Endothelial cell of umbilical vein (primary cell): ENCODE measurements around the gene TMEM108. TPM values are rescaled to one million over a fixed set of nuclear protein-coding genes. Genes with fewer than 3 reads are reported as not detected.

Experiments
- BruUV-seq: library from RNA; stranded (reverse); fragments of 400-500 nt; replicated peaks from 2 replicates; lab custom pipeline; 2021; lab: Mats Ljungman, UMichigan
- CTCF ChIA-PET: fragments of 300-600, 350-600 bp; sonication (Branson Sonifier 250); formaldehyde crosslinking; loops from one replicate; lab custom pipeline; 2021; ENCODE audit warnings: antibody characterized with exemption, inconsistent platforms; lab: Charles Lee
- POLR2A ChIA-PET: fragments of 300-600, 350-600 bp; sonication (Branson Sonifier 250); formaldehyde crosslinking; loops from one replicate; lab custom pipeline; 2021; ENCODE audit warnings: antibody characterized with exemption, inconsistent platforms; lab: Charles Lee
- DNase-seq: peaks from one replicate; pipeline ENCODE4 v3.0.0-alpha.2; 2011; ENCODE audit warnings: low read depth, low spot score
- FAIRE-seq: peaks from 2 replicates; lab custom pipeline; 2011; peaks lifted over from hg19 to GRCh38; lab: Jason Lieb, UNC
- H2AFZ ChIP-seq: 2 replicates; pipeline ENCODE4 v1.6.0; 2012; ENCODE audit warnings: low read depth, low read length, control low read depth, inconsistent platforms
- H3K27ac ChIP-seq: 2 replicates; pipeline ENCODE4 v1.5.1; 2011; ENCODE audit warnings: low read depth, mild to moderate bottlenecking, control low read depth, low read length, moderate library complexity; ENCODE audit not compliant: insufficient read depth
- H3K27me3 ChIP-seq, 2 experiments: 2 replicates each; pipeline versions ENCODE4 v1.6.0 to v1.6.1; 2011; ENCODE audit warnings: low read length in 2 of 2, mixed read lengths in 1 of 2; ENCODE audit not compliant: control insufficient read depth in 2 of 2, insufficient read depth in 2 of 2
- H3K36me3 ChIP-seq, 2 experiments: 2 replicates in 1 of 2; 3 replicates in 1 of 2; pipeline ENCODE4 v1.5.1; 2011; ENCODE audit warnings: low read length in 2 of 2, mild to moderate bottlenecking in 1 of 2, moderate library complexity in 1 of 2; ENCODE audit not compliant: control insufficient read depth in 2 of 2, insufficient read depth in 2 of 2; ENCODE audit errors: extremely low read depth in 1 of 2
- H3K4me1 ChIP-seq: 3 replicates; pipeline ENCODE4 v1.5.1; 2011; ENCODE audit warnings: mild to moderate bottlenecking, low read length; ENCODE audit not compliant: control insufficient read depth, insufficient read depth; ENCODE audit errors: extremely low read depth
- H3K4me2 ChIP-seq: 2 replicates; pipeline ENCODE4 v1.6.1; 2011; ENCODE audit warnings: low read length, control low read depth, mixed read lengths; ENCODE audit not compliant: insufficient read depth
- H3K4me3 ChIP-seq, 3 experiments: fragments of 200-600 bp in 1 of 3; sonication (generic), shearing (Covaris generic) in 1 of 3; replicated peaks in 1 of 3; 2 replicates each; pipeline ENCODE4 v1.5.1; 2011 to 2016; ENCODE audit warnings: control low read depth in 3 of 3, low read length in 3 of 3, mild to moderate bottlenecking in 2 of 3, inconsistent platforms in 1 of 3, low read depth in 1 of 3, moderate library complexity in 1 of 3; ENCODE audit not compliant: insufficient read depth in 1 of 3
- H3K79me2 ChIP-seq: 2 replicates; pipeline ENCODE4 v1.6.0; 2012; ENCODE audit warnings: low read length, inconsistent platforms; ENCODE audit not compliant: control insufficient read depth, insufficient read depth
- H3K9ac ChIP-seq: replicated peaks from 2 replicates; pipeline ENCODE3; 2011; ENCODE audit warnings: low read length, control low read depth; ENCODE audit not compliant: insufficient read depth; ENCODE audit errors: extremely low read depth
- H3K9me1 ChIP-seq: replicated peaks from 3 replicates; pipeline ENCODE4 v1.6.0; 2011; ENCODE audit warnings: mild to moderate bottlenecking, low read length; ENCODE audit not compliant: control insufficient read depth, insufficient read depth; ENCODE audit errors: extremely low read depth
- H3K9me3 ChIP-seq: replicated peaks from 2 replicates; pipeline ENCODE4 v1.5.1; 2012; ENCODE audit warnings: low read length, inconsistent platforms; ENCODE audit not compliant: control insufficient read depth, insufficient read depth
- H4K20me1 ChIP-seq: replicated peaks from 2 replicates; pipeline ENCODE3; 2011; ENCODE audit warnings: mild to moderate bottlenecking, low read length; ENCODE audit not compliant: control insufficient read depth, insufficient read depth; ENCODE audit errors: extremely low read depth
- EZH2 ChIP-seq: IDR thresholded peaks from 2 replicates; pipeline ENCODE4 v1.6.1; 2012; ENCODE audit warnings: borderline replicate concordance, low read depth, mild to moderate bottlenecking, moderate library complexity, low read length, inconsistent platforms; ENCODE audit not compliant: severe bottlenecking
- FOS ChIP-seq: IDR thresholded peaks from 2 replicates; pipeline ENCODE4 v1.6.1; 2011; ENCODE audit warnings: mild to moderate bottlenecking, low read length, moderate library complexity, borderline replicate concordance; ENCODE audit not compliant: insufficient read depth
- GATA2 ChIP-seq: IDR thresholded peaks from 2 replicates; pipeline ENCODE4 v1.7.0; 2011; ENCODE audit warnings: low read depth, mild to moderate bottlenecking, moderate library complexity, mixed read lengths, low read length; ENCODE audit not compliant: insufficient read length, insufficient read depth
- JUN ChIP-seq: IDR thresholded peaks from 2 replicates; pipeline ENCODE4 v1.6.1; 2011; ENCODE audit warnings: borderline replicate concordance, low read depth; ENCODE audit not compliant: insufficient read length, insufficient read depth
- MYC ChIP-seq: IDR thresholded peaks from one replicate; pipeline ENCODE4 v1.6.1; 2011; ENCODE audit warnings: mild to moderate bottlenecking, low read depth, low read length
- POLR2A ChIP-seq: IDR thresholded peaks from 2 replicates; pipeline ENCODE4 v1.6.1; 2012; ENCODE audit warnings: low read depth, mild to moderate bottlenecking, control low read depth, low read length
- POLR2AphosphoS5 ChIP-seq: IDR thresholded peaks from 2 replicates; pipeline ENCODE4 v1.6.1; 2012; ENCODE audit warnings: low read depth, mild to moderate bottlenecking, control low read depth, low read length, moderate library complexity; ENCODE audit not compliant: insufficient read depth
- dilution Hi-C: fragments of 300-500 bp; cut with MboI; formaldehyde crosslinking; loops from one replicate; pipeline ENCODE4 v1.15.0; 2019; ENCODE audit warnings: low sequenced_read_pairs; ENCODE audit not compliant: extremely low pct_ligation_motif_present
- intact Hi-C: fragments of 100-400 bp; cut with micrococcal nuclease; formaldehyde crosslinking; loops from one replicate; pipeline ENCODE4 v1.10.0; 2022
- polyA plus RNA-seq, 4 experiments: library from polyadenylated mRNA; depleted of rRNA in 3 of 4; stranded (reverse) in 3 of 4; unstranded in 1 of 4; fragments of >200 nt; gene quantifications; 2 replicates each; pipeline versions ENCODE4 v1.2.1 to v1.2.3, GENCODE V29; 2011 to 2012; ENCODE audit warnings: missing spikeins in 1 of 4
- total RNA-seq: library from RNA; stranded (reverse); gene quantifications from 2 replicates; pipeline ENCODE4 v1.2.3, GENCODE V29; 2021
- TF ChIP-seq, protein P1 (sequence below): IDR thresholded peaks from 2 replicates; pipeline ENCODE4 v1.6.1; 2011; ENCODE audit not compliant: insufficient read depth, insufficient read length
- TF ChIP-seq, protein P2 (sequence below), 2 donors: IDR thresholded peaks; 1 replicate in 1 of 2; 2 replicates in 1 of 2; pipeline ENCODE4 v1.5.1; 2011; ENCODE audit warnings: low read length in 2 of 2, mild to moderate bottlenecking in 2 of 2, moderate library complexity in 2 of 2, control low read depth in 1 of 2, inconsistent platforms in 1 of 2, low read depth in 1 of 2; ENCODE audit not compliant: insufficient read depth in 1 of 2; ENCODE audit errors: extremely low read depth in 1 of 2

TMEM108 gene
- total and polyA plus RNA-seq, 2 donors (not counting 3 experiments of a cell fraction or from before 2014, with no cell fraction given): 0.40 to 1.1 TPM

DNA sequence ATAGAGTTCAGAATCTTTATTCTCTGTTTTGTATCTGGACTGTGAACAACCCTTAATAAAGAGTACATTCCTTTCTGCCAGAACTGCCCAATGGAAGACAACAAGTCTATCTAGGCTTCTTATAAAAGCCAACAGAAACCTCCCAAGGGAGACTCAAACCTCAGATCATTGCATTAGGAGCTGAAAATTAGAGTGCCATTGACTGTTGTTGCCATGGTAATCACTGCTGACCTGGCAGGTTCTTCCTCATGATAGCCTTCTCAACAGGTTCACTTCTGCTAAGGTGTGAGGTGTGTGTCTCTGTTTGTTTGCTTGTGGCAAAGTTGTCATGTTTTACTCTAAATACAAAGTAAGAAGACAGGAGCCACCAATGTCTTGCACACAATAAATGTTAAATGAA, 79.2 kb downstream of the TMEM108 start:
- Histone ChIP-seq H3K9me1 (no peaks in the 10 kb centered on the region), H3K4me3 (no peak overlapping the region), H3K36me3 (no peaks in the 10 kb centered on the region), H3K27ac (no peak overlapping the region), H4K20me1 (no peaks in the 10 kb centered on the region), H3K4me2 (no peak overlapping the region), H3K79me2 (no peaks in the 10 kb centered on the region), H3K9me3 (no peaks in the 10 kb centered on the region), H2AFZ (no peak overlapping the region), H3K4me1 (no peaks in the 10 kb centered on the region), H3K27me3 (peaks cover 0 to 2% of the 10 kb centered on the region in 2 experiments), H3K9ac (no peak overlapping the region)
- no peak for FAIRE-seq
- DNase-seq: no peak
- intact Hi-C loops (no loop called here), dilution Hi-C loops (no loop called here)
- TF ChIP-seq, protein P1, sequence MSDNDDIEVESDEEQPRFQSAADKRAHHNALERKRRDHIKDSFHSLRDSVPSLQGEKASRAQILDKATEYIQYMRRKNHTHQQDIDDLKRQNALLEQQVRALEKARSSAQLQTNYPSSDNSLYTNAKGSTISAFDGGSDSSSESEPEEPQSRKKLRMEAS: no peak
- TF ChIP-seq POLR2AphosphoS5 (no peak), EZH2 (no peak), GATA2 (no peak), FOS (no peak), POLR2A (no peak), MYC (no peak), JUN (no peak)
- TF ChIP-seq, protein P2, sequence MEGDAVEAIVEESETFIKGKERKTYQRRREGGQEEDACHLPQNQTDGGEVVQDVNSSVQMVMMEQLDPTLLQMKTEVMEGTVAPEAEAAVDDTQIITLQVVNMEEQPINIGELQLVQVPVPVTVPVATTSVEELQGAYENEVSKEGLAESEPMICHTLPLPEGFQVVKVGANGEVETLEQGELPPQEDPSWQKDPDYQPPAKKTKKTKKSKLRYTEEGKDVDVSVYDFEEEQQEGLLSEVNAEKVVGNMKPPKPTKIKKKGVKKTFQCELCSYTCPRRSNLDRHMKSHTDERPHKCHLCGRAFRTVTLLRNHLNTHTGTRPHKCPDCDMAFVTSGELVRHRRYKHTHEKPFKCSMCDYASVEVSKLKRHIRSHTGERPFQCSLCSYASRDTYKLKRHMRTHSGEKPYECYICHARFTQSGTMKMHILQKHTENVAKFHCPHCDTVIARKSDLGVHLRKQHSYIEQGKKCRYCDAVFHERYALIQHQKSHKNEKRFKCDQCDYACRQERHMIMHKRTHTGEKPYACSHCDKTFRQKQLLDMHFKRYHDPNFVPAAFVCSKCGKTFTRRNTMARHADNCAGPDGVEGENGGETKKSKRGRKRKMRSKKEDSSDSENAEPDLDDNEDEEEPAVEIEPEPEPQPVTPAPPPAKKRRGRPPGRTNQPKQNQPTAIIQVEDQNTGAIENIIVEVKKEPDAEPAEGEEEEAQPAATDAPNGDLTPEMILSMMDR (IDR thresholded peaks at IDR 0.05; ENCODE audit: extremely low read depth in 1 of 2, insufficient read depth in 1 of 2, low read depth in 1 of 2, low read length in 2 of 2): no peak
- no TSS peak for BruUV-seq
- ChIA-PET POLR2A (no interaction called here), CTCF (no interaction called here)
